ENCODE measurements around the gene ITPRID1.
A peak's percentile ranks its signal among the peaks of the same experiment; 100 is the strongest.
"Not testable (repeated sequence)": the region's sequence is repeated elsewhere in the genome, so short reads cannot be mapped to it uniquely, and the experiment has no call there.

The ITPRID1 gene

DNA sequence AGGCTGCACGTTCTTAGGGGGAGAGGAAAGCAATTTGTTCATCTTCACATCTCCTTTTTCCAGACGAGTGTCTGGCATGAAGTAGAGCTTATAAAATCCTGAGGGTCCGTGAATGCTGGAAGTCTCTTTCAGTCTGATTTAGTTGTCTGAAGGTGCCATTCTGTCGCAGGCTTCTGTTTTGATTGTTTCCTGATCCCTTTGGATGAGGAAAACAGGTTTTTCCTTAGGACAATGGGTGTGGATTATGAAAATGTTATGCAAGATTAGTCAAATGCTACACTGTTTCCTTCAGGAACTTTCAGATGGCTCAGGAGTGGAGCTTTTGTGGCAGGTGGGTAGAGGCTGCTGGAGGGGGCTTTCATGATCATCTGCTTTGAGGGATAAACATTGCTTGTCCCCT is at the start of gene ITPRID1:
ITPRID1 (plus strand) TSS at position 301 of the 400 bp plus-strand sequence. CDS start 38,935 bp downstream, outside the sequence.
- DNase-seq (ENCODE audit: low read depth): no peak

DNA sequence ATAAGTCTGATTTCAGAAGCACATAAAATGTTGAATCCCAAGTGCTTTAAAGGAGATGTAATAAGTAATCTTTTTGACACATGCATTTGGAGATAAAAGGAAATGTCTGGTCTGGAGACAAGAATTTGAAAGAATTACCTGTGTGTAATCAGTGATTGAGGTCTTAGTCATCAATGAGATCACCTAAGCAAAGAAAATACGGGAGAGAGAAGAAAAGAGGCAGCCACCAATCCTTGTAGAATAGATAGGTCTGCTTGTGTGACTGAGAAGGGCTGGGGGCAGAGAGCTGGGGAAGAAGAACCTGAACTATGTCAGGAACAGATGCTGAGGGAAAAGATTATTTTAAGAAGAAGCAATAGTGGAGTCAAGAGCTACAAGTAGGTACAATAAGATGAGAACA is 49.3 kb upstream of the ITPRID1 start:
- DNase-seq (ENCODE audit: low read depth): no peak

DNA sequence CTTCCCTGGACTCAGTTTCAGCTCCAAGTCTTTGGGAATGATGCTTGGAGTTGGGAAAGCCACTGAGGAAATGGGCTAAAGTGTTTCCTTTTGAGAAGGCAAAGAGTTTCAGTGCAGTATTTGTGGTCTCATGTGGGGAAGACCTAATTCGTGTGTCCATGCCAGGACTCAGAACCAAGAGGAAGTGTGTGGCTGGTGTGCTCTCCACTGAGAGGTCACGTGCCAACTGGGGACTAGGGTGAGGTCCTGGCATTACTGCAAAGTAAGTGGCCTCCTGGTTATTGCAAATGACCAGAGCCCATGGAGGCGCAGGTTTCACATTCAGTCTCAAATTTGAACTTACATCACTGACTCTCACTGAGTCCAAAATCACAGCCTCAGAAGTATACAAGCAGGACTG is 48.6 kb upstream of the ITPRID1 start:
- no peak for DNase-seq (ENCODE audit: low read depth)

DNA sequence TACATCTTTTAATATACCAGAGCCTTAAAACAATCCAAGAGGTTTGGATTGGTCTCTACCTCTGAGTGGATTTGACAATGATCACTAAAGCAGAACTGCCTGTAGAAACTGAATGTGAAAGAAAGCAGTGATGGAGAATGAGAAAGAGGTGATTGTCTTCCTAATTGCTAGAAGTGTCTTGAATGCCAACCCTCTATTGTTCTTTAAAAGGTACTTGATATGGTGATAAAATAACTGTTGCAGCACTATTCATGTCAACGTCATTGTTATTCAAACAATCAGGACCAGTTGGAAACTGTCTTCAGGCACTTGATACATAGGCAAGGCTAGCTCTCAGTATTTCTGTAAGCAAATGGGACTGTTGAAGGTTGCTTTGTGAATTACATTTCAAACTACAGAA is 47.9 kb upstream of the ITPRID1 start:
- no peak for DNase-seq (ENCODE audit: low read depth)

DNA sequence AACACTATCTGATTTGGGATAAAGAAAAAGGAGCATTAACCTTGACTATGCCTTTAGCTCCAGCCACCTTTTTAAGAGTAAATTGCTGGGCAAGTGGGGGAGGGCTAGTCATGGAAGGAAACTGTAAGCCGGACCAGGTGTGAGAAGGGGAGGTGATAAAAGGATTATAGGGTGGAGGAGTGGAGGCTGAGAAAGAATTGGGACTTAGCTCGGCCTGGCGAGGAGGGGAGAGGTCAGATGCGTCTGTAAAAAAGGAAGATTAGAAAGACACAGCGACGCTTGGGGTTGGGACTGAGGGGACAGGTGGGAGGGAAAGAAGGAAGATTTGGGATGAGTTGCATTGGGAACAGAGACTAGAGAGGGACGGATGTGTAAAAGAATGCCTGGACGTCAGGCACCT is 43.0 kb upstream of the ITPRID1 start:
- DNase-seq (ENCODE audit: low read depth): not testable (repeated sequence)

DNA sequence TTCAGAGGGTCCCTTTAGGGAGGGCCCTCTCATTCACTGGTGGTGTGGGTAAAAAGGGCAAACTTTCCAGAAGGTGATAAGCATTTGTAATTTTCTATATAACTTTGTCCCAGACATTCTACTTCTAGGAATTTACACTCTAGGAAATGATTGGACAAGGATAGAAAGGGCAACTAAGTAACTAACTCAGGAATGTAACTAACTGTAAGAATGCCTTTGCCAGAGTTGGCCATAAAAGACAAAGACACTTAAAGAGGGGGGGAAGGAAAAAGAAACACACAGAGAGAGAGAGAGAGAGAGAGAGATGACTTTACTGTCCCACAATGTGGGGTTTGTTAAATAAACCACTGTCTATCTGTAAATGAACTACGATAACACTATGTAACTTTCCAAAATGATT is 38.5 kb upstream of the ITPRID1 start:
- no peak for DNase-seq (ENCODE audit: low read depth)

DNA sequence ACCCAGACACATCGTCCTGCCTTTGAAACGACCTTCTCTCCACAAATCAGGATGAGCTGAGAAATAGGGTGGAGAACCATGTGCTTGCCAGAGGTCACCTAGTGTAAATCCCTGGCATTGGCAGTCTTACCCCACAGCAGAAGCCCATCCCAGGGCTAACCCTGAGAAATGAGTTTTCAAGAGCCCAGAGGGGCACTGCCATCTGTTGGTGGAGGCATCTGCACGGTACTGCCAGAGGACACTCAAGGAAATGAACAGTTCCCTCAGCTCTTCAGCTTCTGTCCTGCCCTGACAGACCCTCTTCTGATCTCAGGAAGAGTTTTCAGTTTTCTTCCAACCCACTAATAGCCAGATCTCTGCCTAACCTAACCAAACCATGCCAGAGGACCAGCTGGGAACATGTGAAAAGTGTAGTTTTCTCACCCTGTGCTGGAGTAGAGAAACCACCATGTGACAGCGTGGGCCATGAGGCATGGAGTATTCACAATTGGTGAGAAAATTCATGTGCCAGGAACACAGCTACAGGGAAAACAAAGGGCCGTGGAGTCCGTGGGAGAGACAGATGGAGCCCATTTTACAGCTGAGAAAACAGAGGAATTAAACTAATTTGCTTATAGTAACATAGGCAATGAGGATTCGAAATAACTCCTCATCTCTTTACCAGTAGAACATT is 37.7 kb upstream of the ITPRID1 start:
- DNase-seq (ENCODE audit: low read depth): no peak

DNA sequence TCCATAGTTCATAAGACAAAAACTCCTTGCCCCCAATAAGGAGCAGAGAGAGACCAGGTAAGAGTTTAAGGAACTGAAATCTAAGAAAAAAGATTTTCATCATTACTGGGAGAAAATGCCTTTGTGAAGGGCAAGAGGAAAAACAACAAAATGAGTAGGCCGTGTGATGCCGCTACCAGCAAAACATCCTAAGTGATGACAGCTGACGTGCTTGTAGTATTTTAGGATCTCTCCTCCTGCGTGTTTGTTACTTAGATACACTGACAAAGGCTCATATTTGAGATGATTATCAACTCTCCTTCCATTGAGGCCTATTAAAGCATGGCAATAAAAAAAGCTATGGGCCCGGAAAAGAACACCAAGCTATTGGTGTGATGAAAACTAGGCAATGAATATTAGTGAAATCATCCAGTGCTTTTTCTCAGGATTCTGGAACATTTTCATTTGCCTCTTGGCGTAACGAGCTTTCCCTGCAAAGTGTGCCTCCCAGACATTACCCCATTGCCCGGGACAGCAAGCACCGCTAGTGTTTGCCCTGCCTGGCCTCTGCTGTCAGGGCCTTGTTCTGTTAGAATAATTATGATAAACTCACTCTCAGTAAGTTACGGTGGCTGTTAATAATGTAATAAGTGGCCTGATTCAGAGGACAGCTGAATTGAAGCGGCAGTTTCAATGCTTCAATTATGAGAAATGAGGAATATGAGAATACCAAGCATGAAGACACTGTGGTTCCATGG is 36.8 kb upstream of the ITPRID1 start:
- DNase-seq (ENCODE audit: low read depth): no peak

DNA sequence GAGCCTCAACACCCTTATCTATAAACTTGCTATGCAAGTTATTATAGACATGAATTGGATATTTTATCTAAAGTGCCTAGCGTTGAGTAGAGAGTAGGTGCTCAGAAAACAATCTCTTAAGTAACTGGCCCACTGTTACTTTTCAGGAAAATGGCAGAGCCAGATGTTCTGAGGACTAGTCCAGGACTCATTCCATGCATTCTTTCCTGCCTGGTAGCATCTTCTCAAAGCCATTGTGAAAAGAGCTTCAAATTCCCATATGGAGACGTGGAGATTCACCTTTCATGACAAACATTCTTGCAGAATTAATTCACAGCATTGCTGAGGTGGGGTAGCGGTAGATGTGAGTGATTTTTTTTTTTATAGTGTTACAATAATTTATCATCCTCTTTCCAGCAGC is 35.9 kb upstream of the ITPRID1 start:
- no peak for DNase-seq (ENCODE audit: low read depth)

DNA sequence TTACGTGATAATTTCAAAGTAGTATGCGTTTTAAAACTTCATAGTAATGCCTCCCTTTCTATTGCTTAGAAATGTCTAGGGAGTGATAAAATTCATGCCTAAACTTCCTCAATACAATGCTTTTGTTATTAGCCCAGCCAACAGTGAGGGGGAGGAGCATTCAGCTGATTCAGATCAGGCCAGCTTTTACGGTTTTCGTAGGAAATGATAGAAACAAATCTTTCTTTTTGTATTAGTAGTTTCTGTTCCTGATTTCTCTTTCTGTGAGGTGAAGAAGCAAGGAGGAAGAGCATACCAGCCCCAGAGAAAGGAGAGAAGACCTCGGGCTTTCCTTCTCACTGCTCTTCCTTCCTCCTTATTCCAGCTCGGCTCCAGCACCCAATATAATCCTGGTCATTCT is 35.2 kb upstream of the ITPRID1 start:
- DNase-seq (ENCODE audit: low read depth): no peak

DNA sequence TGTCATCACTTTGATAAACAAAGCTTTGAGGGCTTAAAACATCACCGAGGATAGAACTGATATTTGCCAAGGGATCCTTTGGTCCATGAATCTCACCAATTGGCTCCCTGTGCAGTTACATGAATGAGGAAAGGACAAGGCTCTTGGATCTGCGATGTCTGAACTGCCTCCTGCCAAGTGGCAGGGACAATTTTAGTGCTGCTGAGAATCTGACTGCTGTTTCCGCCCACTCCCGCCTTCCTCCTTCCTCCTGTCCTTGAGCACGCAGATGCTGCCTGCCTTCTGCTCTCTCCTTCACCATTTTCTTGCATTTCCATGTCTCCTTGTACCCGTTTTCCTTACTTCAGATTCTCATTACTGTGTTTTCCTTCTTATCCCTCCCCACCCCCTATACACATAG is 26.8 kb upstream of the ITPRID1 start:
- DNase-seq (ENCODE audit: low read depth): no peak

DNA sequence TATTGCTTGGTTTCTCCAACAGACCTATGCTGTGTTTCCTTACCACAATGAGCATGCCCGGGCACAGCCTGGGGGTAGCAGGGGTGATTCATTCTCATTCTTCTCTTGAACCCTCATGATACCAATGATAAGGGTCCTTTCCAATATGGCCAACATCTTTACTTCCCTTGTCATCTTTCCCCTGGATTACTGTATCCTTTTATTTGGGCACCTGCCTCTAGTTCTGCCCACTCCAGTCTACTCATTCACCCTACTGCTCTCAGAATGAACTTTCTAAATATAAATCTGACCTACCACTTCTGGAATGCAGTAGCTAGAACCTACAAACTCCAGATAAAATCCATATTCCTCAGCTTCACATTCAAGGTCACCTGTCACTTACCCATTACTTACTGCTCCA is 26.4 kb upstream of the ITPRID1 start:
- DNase-seq (ENCODE audit: low read depth): no peak

DNA sequence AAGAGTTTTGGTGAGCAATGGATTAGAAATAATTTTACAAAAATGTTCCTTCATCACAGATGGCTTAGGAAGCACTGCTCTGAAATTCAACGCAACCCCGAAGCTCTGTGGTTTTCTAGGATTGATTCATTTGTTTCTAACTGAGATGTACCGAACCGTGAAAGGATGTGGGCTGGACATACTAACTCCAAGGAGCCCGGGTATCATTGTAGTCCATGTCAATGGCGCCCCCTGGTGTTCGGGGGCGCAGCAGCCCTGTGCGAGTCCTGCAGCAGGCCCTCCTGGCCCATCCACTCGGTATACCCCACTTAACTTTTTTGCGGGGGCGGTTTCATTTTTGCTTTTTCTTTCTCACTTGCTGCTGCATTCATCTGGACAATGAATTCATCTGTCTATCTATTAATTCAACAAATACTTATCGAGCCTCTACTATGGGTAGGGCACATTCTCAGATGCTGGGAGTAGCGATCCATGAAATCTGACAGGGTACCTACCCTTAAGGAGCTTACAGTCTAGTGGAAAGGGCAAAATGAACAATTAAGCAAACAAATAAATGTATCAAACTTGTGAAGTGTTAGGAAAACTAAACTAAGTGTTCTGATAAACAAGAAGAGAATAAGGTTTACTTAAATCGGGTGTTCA is 25.2 kb upstream of the ITPRID1 start:
- peak; percentile 0 for DNase-seq (ENCODE audit: low read depth)

DNA sequence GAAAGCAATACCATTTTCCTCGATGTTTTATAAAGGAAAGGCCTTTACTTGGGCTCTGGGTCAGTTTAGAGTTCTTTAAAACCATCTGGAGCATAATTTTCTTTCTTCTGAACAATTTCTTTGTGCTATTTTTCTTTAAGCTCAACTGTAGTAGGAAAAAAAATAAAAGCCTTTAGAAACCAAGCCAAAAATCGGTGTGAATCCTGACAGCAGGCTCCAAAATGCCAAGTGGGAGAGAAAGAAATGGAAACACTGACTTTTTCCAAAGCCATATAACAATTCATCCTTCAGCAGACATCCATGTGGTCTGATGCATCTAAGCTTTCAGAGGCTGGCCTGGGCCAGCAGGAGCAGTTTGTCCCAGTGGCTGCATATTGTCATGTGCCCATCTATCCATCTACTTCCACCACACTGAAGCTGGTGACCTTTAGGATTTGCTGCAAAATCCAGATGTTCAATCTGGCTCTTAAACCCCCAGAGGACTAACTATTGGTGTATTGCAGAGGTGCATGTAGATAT is 23.0 kb upstream of the ITPRID1 start:
- no peak for DNase-seq (ENCODE audit: low read depth)

DNA sequence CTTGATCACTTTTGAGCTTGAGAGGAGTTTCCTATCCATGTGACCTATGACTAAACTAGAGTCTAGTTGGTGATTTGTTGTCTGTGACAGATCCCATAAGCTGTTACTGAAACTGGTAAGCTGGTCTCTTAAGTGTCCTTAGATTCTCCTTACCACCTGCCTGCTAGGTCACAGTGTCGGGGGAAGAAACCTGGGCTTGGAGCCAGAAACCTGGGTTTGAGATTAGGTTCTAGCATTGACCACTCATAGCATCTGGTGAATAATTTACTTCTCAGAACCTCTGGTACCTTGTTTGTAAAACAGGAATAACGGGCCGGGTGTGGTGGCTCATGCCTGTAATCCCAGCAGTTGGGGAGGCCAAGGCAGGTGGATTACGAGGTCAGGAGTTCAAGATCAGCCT is 21.8 kb upstream of the ITPRID1 start:
- DNase-seq (ENCODE audit: low read depth): no peak

DNA sequence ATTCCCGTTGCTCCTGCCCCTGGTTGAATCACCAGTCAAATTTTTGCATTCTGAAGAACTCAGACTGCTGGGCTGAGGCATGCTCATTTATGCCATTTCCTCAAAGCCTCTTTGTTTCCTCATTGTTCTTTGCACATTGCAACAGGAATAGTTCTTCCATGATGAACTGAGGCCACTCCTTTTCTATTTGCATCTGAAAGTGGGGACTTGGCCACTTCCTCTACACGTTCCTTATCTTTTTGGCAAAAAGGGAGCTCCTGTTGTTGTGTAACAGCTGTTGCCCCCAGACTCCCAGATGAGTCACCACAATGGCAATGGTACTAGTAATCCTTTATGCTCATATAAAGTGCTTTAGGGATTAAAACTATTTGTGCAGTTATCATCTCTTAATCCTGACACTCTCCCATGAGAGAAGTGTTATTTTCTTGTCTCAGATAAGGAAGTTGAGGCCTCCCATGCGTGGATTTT is 20.1 kb upstream of the ITPRID1 start:
- DNase-seq (ENCODE audit: low read depth): no peak

DNA sequence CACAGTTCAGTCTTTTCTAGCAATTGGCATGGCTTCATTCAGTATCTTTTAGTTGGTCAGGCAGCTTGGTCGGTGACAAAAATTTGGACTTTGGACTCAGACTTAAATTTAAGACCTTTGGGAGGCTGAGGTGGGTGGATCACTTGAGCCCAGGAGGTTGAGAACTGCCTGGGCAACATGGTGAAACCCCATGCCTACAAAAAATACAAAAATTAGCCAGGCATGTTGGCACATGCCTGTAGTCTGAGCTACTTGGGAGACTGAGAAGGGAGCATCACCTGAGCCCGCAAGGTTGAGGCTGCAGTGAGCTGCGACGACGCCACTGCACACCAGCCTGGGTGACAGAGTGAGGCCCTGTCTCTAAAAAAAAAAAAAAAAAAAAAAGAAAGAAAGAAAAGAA is 19.5 kb upstream of the ITPRID1 start:
- DNase-seq (ENCODE audit: low read depth): no peak

DNA sequence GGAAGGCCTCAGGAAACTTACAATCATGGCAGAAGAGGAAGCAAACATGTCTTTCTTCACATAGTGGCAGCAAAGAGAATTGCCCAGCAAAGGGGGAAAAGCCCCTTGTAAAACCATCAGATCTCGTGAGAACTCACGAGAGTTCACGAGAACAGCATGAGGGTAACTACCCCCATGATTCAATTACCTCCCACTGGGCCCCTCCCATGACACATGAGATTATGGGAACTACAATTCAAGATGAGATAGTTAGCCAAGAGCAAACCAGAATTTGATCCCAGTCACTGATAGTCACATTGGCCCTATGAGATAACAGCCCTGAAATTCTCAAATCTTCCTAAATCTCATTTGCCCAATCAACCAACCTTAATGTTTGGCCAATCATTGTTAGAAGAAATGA is 18.2 kb upstream of the ITPRID1 start:
- DNase-seq (ENCODE audit: low read depth): no peak

DNA sequence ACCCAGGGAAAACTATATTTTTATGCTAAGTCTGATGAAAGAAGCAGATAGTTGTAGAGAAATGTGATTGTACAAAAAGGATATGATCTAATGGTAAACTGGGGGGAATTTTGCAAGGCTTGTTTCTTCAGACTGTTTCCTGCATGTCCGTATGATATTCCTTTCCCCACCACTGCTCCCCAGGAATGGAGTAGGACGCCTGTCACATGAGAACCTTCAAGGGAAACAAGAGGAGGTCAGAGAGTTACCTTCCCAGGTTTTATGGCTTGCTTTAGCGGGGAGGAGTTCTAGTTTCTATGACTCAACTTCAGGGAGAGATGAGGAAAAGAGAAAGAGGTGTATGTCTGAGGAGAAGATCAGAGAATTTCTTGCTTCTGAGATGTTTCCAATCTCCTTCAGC is 16.4 kb upstream of the ITPRID1 start:
- DNase-seq (ENCODE audit: low read depth): no peak

DNA sequence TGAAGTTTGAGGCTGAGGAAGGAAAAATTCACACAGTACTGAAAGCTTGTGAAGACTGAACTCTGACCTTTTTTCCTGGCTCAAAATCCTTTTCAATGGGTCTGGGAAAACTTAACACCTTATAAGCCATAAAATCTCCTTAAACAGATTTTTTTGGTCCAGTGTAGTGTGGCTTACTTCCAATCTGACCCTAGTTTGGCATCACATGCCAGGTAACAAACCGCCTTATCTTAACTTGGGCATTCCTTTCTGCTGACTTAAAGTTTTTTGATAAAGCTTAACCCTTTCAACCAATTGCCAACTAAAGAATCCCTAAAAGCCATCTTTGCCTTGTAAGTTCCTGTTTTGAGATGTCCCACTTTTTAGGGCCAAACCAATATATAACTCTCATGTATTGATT is 13.2 kb upstream of the ITPRID1 start:
- DNase-seq (ENCODE audit: low read depth): no peak

DNA sequence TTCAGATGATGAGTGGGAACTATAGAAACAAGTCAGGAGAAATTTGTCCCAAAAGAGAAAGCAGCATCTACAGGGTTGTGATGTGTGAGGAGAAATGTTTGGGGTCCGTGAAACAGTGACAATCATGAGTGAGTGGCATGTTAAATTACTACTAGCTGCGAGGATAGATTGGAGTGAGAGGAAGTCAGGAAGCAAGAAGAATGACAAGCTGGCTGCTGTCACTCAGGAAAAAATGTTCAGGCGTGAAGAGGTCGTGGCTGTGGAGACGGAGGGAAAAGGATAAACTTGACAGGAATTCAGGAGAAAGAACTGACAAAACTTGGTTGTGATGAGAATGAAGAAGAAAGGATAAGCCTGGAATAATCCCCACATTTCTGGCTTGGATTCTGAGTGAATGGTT is 5.1 kb upstream of the ITPRID1 start:
- no peak for DNase-seq (ENCODE audit: low read depth)

DNA sequence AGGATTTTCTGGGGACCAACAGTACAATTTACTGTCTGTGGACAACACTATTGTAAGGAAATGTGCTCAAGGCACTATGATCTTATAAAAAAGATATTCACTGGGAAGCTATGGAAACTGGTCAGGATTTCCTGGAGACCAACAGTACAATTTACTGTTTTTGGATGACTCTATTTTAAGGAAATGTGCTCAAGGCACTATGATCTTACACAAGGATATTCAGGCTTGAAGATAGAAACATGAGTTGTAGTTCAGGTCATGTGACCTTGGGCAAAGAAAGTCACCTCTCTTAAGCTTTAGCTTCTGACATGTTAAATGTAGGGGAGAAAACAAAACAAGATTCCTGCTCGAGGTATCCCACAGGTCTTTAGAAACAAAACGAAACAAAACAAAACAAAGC is 1.7 kb upstream of the ITPRID1 start:
- no peak for DNase-seq (ENCODE audit: low read depth)
